ENCODE measurements around the gene VSIR. TPM values are rescaled to one million over a fixed set of nuclear protein-coding genes. Genes with fewer than 3 reads are reported as not detected.

The VSIR gene
- total and polyA plus RNA-seq, 2 donors from 2014 or later: 32.1 to 66.6 TPM

DNA sequence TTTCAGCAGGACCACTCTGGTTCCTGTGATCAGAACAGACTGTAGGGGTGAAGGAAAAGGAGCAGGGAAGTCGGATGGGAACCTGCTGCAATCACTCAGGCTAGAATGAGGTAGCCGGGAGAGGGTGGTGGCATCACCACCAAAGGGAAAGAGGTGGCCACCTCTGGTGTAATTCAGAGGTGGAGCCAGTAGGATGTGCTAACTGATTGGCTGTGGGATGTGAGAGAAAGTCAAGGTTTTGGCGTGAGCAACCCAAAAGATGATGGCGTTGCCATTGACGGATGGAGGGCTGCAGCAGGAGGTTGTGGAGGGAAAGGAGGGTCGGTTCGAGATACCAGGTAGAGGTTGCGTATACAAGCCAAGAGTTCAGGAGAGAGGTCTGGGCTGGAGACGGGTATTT lies 7.4 kb upstream of the VSIR start:
- Histone ChIP-seq H3K36me3 (ENCODE audit: control insufficient read depth in 2 of 3, insufficient read depth in 3 of 3, low read length in 3 of 3) (no peaks in the 10 kb centered on the region), H3K27me3 (ENCODE audit: control insufficient read depth, insufficient read depth, low read length) (no peaks in the 10 kb centered on the region), H3K9ac (ENCODE audit: low read length in 3 of 3) (no peak overlapping the region), H3K9me3 (ENCODE audit: control insufficient read depth in 2 of 3, insufficient read depth in 1 of 3, low read length in 3 of 3) (no peaks in the 10 kb centered on the region), H3K4me1 (ENCODE audit: control insufficient read depth in 2 of 3, insufficient read depth in 2 of 3, low read depth in 1 of 3, low read length in 3 of 3) (no peaks in the 10 kb centered on the region), H3K4me3 (ENCODE audit: low read length in 3 of 3) (no peak overlapping the region), H3K27ac (ENCODE audit: low read depth in 2 of 2, low read length in 2 of 2) (no peak overlapping the region)
- DNase-seq (peak in 1 of 5 donors; percentile 26), FAIRE-seq (no peak)
- TF ChIP-seq, protein P1, sequence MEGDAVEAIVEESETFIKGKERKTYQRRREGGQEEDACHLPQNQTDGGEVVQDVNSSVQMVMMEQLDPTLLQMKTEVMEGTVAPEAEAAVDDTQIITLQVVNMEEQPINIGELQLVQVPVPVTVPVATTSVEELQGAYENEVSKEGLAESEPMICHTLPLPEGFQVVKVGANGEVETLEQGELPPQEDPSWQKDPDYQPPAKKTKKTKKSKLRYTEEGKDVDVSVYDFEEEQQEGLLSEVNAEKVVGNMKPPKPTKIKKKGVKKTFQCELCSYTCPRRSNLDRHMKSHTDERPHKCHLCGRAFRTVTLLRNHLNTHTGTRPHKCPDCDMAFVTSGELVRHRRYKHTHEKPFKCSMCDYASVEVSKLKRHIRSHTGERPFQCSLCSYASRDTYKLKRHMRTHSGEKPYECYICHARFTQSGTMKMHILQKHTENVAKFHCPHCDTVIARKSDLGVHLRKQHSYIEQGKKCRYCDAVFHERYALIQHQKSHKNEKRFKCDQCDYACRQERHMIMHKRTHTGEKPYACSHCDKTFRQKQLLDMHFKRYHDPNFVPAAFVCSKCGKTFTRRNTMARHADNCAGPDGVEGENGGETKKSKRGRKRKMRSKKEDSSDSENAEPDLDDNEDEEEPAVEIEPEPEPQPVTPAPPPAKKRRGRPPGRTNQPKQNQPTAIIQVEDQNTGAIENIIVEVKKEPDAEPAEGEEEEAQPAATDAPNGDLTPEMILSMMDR (IDR thresholded peaks at IDR 0.05; ENCODE audit: borderline replicate concordance, extremely low read depth, insufficient read depth): no peak
- intact Hi-C loops (cut with DNase I): no loop called here

DNA sequence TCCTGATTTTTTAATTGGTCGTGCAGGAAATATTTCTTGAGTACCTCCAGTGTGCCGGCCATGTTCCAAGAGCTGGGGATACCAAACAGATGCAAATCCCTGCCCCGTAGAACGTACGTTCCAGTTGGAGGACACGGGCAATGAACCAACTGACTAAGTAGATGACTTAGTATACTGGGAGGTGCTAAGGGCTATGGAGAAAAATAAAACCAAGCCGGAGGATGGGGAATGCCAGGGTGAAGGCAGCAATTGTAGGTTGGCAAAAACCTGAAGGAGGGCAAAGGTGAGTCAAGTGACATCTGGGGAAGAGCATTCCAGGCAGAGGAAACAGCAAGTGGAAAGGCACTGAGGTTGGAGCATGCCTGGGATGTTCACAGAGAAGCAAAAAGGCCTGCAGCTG lies 6.8 kb upstream of the VSIR start:
- no peak for FAIRE-seq

DNA sequence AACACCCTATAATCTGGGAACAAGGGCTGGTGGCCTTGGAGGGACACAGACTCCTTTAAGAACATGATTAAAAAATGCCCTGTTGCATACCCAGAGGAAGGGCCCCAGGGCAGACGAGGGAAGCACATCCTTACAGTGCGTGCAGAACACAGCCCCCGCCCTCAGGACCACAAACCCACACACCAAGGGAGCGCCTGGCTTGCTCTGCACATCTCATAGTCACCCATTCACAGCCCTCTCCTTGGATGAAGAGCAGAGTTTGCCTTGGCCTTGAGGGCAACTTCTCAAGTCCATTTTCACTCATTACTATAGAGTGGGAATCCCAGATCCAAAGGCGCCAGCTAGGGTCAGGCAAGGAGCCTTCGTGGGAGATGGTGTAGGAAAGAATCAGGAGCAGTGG lies 6.3 kb upstream of the VSIR start:
- Histone ChIP-seq H3K9ac (ENCODE audit: low read length in 3 of 3) (no peak overlapping the region), H3K27me3 (ENCODE audit: control insufficient read depth, insufficient read depth, low read length) (no peaks in the 10 kb centered on the region), H3K4me1 (ENCODE audit: control insufficient read depth in 2 of 3, insufficient read depth in 2 of 3, low read depth in 1 of 3, low read length in 3 of 3) (peaks cover 0 to 6% (median 0%) of the 10 kb centered on the region in 3 donors), H3K36me3 (ENCODE audit: control insufficient read depth in 2 of 3, insufficient read depth in 3 of 3, low read length in 3 of 3) (no peaks in the 10 kb centered on the region), H3K4me3 (ENCODE audit: low read length in 3 of 3) (no peak overlapping the region), H3K9me3 (ENCODE audit: control insufficient read depth in 2 of 3, insufficient read depth in 1 of 3, low read length in 3 of 3) (no peaks in the 10 kb centered on the region), H3K27ac (ENCODE audit: low read depth in 2 of 2, low read length in 2 of 2) (no peak overlapping the region)
- TF ChIP-seq, protein P1 (IDR thresholded peaks at IDR 0.05; ENCODE audit: borderline replicate concordance, extremely low read depth, insufficient read depth): no peak
- no peak for FAIRE-seq
- peak in 1 of 5 donors; percentile 39 for DNase-seq
- intact Hi-C loops (cut with DNase I): no loop called here

More for the DNA sequence above, 6.8 kb upstream of the VSIR start:
- no peaks in the 10 kb centered on the region for H3K36me3 ChIP-seq (ENCODE audit: control insufficient read depth in 2 of 3, insufficient read depth in 3 of 3, low read length in 3 of 3)
- H3K27ac ChIP-seq (ENCODE audit: low read depth in 2 of 2, low read length in 2 of 2): no peak overlapping the region
- TF ChIP-seq, protein P1 (IDR thresholded peaks at IDR 0.05; ENCODE audit: borderline replicate concordance, extremely low read depth, insufficient read depth): no peak
- no peak overlapping the region for H3K4me3 ChIP-seq (ENCODE audit: low read length in 3 of 3)
- H3K9ac ChIP-seq (ENCODE audit: low read length in 3 of 3): no peak overlapping the region
- no peaks in the 10 kb centered on the region for H3K9me3 ChIP-seq (ENCODE audit: control insufficient read depth in 2 of 3, insufficient read depth in 1 of 3, low read length in 3 of 3)
- H3K27me3 ChIP-seq (ENCODE audit: control insufficient read depth, insufficient read depth, low read length): no peaks in the 10 kb centered on the region
- intact Hi-C loops (cut with DNase I): no loop called here
- DNase-seq: no peak
- peaks cover 0 to 3% (median 0%) of the 10 kb centered on the region in 3 donors for H3K4me1 ChIP-seq (ENCODE audit: control insufficient read depth in 2 of 3, insufficient read depth in 2 of 3, low read depth in 1 of 3, low read length in 3 of 3)

All from kidney (tissue), 14 donors.